Stimulated activated CD8-positive, alpha-beta memory T cell treated with anti-CD3 and anti-CD28 coated beads, Interleukin-15, amount 100 ng/mL, for 24 hours (primary cell): ENCODE data around the gene SLC22A31.
A peak's percentile ranks its signal among the peaks of the same experiment; 100 is the strongest.

Experiments
- DNase-seq: peaks from one replicate; pipeline ENCODE4 v3.0.0-alpha.2; 2020; ENCODE audit warnings: low read depth

The SLC22A31 gene

GRCh38 chr16:89216315-89217137, 16.2 kb upstream of the SLC22A31 start:
- DNase-seq: peak; percentile 53

- DNase-seq: no peak
Measured at GRCh38 chr16:89210904-89211515, 10.7 kb upstream of the SLC22A31 start.

- DNase-seq: no peak
Measured at GRCh38 chr16:89210165-89210903, 10.0 kb upstream of the SLC22A31 start.

- DNase-seq: no peak
Measured at GRCh38 chr16:89209522-89210044, 9.2 kb upstream of the SLC22A31 start.

- DNase-seq: no peak
Measured at GRCh38 chr16:89207993-89208392, 7.7 kb upstream of the SLC22A31 start.

- no peak for DNase-seq
Measured at GRCh38 chr16:89202422-89203215, 2.3 kb upstream of the SLC22A31 start.

- DNase-seq: peak; percentile 65
Measured at GRCh38 chr16:89201439-89202377, 1.4 kb upstream of the SLC22A31 start.

GRCh38 chr16:89200850-89201411, 594 bp upstream of the SLC22A31 start:
- no peak for DNase-seq

GRCh38 chr16:89199241-89200123, 855 bp downstream of the SLC22A31 start:
- no peak for DNase-seq

- no peak for DNase-seq
Measured at GRCh38 chr16:89198417-89199240, 1.7 kb downstream of the SLC22A31 start.

- no peak for DNase-seq
Measured at GRCh38 chr16:89197633-89198416, 2.5 kb downstream of the SLC22A31 start.

- no peak for DNase-seq
Measured at GRCh38 chr16:89197033-89197632, 3.2 kb downstream of the SLC22A31 start.

- no peak for DNase-seq
Measured at GRCh38 chr16:89195521-89196171, 4.7 kb downstream of the SLC22A31 start.

- no peak for DNase-seq
Measured at GRCh38 chr16:89194340-89195311, 5.7 kb downstream of the SLC22A31 start.

- no peak for DNase-seq
Measured at GRCh38 chr16:89193576-89194293, 6.6 kb downstream of the SLC22A31 start.
